HG03045 (cell line): Measurements from ENCODE around the gene FEN1.

Source experiments
- ATAC-seq: cut with Tn5 transposase; IDR thresholded peaks from one replicate; pipeline ENCODE4 v1.9.1; 2021; ENCODE audit warnings: mild to moderate bottlenecking, moderate library complexity; ENCODE audit not compliant: unreplicated experiment

FEN1 gene

GRCh38 chr11:61793083-61793828, 545 bp downstream of the FEN1 start:
- ATAC-seq: no peak

- no peak for ATAC-seq
Observed at GRCh38 chr11:61793829-61794204, 1.1 kb downstream of the FEN1 start.

- no peak for ATAC-seq
Observed at GRCh38 chr11:61794579-61794978, 1.9 kb downstream of the FEN1 start.

DNA sequence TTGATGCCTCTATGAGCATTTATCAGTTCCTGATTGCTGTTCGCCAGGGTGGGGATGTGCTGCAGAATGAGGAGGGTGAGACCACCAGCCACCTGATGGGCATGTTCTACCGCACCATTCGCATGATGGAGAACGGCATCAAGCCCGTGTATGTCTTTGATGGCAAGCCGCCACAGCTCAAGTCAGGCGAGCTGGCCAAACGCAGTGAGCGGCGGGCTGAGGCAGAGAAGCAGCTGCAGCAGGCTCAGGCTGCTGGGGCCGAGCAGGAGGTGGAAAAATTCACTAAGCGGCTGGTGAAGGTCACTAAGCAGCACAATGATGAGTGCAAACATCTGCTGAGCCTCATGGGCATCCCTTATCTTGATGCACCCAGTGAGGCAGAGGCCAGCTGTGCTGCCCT, 2.7 kb downstream of the FEN1 start:
- no peak for ATAC-seq

DNA sequence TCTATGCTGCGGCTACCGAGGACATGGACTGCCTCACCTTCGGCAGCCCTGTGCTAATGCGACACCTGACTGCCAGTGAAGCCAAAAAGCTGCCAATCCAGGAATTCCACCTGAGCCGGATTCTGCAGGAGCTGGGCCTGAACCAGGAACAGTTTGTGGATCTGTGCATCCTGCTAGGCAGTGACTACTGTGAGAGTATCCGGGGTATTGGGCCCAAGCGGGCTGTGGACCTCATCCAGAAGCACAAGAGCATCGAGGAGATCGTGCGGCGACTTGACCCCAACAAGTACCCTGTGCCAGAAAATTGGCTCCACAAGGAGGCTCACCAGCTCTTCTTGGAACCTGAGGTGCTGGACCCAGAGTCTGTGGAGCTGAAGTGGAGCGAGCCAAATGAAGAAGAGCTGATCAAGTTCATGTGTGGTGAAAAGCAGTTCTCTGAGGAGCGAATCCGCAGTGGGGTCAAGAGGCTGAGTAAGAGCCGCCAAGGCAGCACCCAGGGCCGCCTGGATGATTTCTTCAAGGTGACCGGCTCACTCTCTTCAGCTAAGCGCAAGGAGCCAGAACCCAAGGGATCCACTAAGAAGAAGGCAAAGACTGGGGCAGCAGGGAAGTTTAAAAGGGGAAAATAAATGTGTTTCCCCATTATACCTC, 3.3 kb downstream of the FEN1 start:
- no peak for ATAC-seq

DNA sequence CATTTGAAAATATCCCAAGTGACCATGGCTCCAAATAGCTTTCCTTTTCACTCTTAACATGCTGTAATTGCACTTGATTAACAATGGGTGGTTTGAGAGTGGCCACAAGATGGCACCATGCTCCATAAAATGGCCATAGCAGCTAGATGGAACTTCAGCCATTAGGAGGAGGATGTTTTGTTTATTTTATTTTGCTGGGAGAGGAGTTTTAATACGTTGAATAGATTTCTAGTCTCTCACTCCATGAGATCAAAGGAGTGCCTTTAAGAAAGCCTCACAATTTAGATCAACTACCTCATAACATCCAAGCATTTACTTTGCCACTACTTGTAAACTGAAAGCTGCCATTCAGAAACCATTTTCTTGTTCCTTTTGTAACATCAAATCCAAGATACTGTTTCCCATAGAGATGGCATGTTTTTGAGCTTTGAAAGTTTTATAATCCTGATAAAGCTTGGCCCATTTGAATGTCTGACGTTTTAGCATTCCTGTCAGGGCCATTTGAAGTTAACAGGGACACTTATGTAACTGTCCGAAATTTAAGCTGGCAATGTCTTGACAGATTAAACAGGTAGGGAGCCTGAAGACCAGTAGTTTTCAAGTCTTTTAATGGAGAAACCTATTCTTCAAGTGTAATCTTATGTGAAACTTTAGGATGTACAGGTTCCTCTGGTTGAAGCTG, 4.7 kb downstream of the FEN1 start:
- no peak for ATAC-seq

GRCh38 chr11:61799665-61800284, 7.1 kb downstream of the FEN1 start:
- no peak for ATAC-seq

- ATAC-seq: no peak
Observed at GRCh38 chr11:61800331-61801281, 7.9 kb downstream of the FEN1 start.

DNA sequence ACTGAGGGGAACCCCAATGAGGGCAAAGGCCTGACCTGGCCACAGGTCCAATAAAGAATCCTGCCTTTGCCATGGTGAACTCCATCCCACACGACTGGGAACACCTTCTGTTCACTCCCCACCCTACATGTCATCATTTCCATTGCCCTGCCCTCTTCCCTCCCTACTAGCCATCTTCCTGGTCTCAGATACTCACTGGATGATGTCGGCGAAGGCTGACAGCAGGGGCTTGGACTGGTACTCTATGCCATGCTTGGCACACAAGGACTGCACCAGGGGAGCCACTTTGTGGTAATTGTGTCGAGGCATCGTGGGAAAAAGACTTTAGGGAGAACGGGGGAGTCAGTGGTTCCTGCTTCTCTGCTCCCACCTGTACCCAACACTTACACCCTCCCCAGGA, 9.9 kb downstream of the FEN1 start:
- ATAC-seq: no peak

DNA sequence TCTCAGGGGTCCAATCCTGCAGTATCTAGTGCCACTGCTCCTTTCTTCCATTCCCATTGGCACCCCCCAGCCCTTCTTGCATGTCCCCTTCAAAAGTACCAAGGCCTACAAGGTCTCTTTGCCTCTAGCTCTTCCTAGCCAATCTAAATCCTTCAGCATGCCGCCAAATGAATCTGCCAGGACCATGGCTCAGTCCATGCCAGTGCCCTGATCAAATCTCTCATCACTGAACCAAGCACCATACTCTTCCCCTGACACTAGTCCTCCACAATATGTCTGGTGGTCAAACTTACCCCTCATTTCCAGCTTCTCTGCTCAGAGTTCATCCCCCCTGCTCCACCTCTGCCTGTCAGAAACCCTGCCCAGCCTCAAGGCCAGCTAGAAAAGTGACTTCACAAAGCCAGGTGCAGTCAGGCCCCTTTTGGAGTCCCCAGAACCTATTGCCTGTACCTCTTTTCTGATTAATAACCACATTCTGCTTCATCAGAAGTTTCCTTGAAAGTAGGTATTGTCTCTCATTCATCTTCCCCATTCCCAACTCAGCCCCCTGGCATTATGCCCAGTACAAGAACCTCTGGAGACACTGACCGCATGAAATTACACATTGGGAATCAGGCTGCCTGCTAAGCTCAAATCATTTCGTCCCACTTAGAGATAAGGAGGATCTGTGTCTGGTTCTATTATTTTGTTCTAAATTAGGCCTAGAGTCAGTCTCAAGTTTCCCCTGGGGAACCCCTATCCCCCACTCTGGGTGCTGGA, 11.4 kb downstream of the FEN1 start:
- ATAC-seq: no peak

DNA sequence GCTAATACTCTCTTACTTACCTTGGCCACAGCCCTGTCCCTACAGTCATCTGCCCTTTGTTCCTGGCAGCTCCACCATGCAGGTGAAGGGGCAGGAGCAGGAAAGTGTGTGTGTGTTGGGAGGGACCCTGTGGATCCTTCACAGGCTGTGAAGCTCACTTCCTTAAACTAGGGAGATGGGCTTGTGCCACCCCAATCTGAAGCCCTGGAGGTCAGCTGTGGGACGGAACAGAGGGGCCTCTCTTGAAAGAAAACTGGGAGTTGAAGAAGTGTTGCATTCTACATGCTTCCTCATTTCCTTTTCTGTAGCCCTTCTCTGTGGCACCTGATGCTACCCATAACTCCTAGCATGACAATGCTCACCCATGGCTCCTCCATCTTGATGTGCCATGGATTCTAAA, 12.4 kb downstream of the FEN1 start:
- no peak for ATAC-seq

DNA sequence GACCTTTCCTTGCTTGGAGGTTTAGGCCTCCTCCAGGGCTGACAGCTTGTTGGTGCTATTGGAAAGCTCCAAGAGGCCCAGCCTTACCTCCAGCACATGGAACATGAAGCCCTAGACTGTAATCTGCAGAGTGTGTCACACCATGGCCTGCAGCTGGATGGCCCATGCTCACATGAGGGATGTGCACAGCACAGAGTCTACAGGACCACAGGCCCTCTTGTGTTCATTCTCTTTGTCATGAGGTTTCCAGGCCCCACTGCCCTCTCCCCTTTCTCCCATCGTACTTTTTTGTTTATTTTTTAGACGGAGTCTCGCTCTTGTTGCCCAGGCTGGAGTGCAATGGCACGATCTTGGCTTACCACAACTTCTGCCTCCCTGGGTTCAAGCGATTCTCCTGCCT, 14.1 kb downstream of the FEN1 start:
- no peak for ATAC-seq

- no peak for ATAC-seq
Observed at GRCh38 chr11:61810671-61811175, 18.0 kb downstream of the FEN1 start.

DNA sequence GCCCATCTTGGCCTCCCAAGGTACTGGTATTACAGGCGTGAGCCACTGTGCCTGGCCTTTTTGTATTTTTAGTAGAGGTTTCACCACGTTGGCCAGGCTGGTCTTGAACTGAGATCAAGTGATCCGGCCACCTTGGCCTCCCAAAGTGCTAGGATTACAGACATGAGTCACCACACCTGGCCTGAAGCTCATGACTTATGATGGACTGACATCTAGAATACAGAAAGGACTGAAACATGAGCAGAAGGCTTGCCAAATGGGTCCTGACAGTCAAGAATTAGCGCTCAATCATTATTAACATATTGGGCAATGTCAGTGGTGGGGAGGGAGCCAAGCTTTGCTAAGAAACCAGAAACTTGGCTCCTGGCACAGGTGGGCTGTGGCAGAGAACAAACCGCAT, 19.1 kb downstream of the FEN1 start:
- no peak for ATAC-seq

DNA sequence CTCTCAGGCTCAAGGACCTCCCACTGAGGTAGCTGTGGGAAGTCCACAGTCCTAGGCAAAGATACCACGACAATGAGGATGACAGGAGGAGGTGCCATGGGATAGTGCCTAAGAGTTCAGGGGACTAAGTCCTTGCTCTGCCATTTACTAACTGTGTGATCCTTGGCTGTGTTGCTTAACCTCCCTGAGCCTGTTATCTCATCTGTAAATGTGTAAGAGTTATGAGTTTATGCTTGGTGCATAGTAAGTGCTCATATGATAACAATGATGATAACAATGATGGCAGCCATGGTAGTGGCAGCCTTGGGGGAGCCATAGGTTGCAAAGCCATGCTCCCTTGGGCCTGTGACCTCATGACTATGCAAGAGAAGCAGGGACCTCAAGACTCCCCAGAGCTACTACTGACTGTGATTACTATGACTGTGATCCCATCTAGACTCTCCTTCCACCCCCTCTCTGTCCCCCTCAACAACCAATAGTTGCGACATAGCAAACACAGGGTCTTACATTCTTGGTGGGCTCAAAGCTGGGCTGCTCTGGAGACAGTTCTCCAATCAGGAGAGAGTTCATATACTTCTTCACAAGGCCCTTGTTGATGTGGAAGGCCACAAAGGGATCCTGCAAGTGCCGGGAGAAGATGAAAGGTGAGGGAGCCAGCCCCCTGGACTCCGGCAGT, 20.2 kb downstream of the FEN1 start:
- ATAC-seq: no peak

DNA sequence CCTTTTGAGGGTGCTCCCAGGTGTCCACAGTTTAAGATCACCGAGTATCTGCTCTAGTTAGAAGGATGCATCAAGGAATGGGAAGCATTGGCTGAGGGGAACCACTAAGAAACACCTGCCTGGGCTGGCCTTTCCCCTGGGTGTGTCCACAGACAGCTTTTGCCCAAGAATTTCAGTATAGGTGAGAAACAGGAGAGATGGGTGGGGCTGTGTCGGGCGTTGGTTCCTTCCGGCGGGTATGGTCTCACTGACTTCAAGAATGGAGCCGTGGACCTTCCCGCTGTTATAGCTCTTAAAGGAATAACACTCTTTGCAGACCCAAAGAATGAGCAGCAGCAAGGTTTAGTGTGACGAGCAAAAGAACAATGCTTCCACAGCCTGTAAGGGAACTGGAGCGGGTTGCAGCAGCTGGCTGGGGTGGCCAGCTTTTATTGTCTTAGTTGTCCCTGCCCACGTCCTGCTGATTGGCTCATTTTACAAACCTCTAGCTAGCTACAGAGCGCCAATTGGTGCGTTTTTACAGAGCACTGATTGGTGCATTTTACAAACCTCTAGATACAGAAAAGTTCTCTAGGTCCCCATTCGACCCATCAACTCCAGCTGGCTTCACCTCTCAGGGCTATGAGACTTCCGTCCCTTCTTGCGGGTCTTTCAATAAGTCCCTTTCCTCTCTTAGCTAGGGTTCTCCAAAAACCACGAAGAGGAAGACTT, 21.7 kb downstream of the FEN1 start:
- ATAC-seq: no peak

GRCh38 chr11:61814958-61815789, 22.5 kb downstream of the FEN1 start:
- peak; percentile 58 for ATAC-seq
